Left renal cortex interstitium (tissue), 4 donors: ENCODE measurements around the gene SURF6. TPM values are rescaled to one million over a fixed set of nuclear protein-coding genes. Genes with fewer than 3 reads are reported as not detected.
"Not testable (repeated sequence)": the region's sequence is repeated elsewhere in the genome, so short reads cannot be mapped to it uniquely, and the experiment has no call there.

Experiments
- DNase-seq, 4 donors: peaks; one replicate each; pipeline ENCODE4 v3.0.0-alpha.2; 2013; ENCODE audit warnings: low read depth in 4 of 4, low spot score in 2 of 4, missing footprints in 1 of 4
- polyA plus RNA-seq, 4 donors: library from polyadenylated mRNA; unstranded; fragments of 120-200 nt; gene quantifications; one replicate each; pipeline ENCODE4 v1.2.1, GENCODE V29; 2013; ENCODE audit not compliant: insufficient read length in 4 of 4

The SURF6 gene
- polyA plus RNA-seq, 4 donors = 27.2 to 38.2 (median 32.2) TPM

DNA sequence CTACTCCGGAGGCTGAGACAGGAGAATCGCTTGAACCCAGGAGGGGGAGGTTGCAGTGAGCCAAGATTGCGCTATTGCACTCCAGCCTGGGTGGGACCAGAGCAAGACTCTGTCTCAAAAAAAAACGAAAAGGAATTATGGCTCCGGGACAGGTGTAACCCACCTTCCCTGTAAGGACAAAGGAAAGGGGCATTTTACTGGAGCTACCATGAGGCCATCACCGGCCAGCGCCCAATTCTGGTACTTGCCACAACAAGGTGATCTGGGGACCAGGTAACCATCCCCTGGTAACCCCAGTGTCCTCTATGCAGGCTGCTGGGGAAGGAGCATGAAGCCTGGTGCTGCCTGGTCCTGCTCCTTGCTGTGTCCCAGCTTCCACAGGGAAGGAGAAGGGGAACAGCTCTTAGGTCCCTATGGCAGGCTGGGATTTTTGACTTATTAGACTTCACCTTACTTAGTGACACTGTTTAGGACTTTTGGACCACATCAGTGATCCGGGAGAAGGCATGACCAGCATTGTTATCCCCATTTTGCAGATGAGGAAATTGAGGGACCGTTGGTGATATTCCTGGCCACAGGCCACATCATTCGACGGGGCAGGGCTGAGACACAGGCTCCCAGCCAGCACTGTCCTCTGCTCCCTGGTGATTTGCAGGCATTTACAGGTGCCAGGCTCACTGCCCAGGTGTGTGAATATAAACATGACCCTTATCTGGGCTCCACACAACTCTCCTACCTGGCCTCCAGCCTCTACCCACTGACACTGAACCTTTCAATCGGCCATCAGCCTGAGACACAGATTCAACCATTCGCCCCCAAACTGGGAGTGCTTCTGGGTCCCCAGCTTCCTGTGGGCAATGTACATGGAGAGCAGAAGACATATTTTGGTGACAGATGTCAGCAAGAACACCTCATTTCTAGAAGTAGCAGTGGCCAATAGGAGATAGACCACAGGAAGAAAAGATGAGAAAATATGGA, 34.4 kb downstream of the SURF6 start:
- no peak for DNase-seq

DNA sequence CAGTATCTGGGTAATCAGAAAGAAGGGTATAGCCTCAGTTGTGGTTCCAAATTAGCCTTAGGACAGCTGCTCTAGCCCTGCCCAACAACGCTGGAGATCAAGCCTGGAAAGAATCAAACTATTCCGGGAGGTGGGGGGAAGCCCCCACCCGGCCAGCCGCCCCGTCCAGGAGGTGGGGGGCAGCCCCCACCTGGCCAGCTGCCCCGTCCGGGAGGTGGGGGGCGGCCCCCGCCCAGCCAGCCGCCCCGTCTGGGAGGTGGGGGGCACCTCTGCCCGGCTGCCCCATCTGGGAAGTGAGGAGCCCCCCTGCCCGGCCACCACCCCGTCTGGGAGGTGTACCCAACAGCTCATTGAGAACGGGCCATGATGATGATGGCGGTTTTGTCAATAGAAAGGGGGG, 36.0 kb downstream of the SURF6 start:
- DNase-seq = not testable (repeated sequence)

DNA sequence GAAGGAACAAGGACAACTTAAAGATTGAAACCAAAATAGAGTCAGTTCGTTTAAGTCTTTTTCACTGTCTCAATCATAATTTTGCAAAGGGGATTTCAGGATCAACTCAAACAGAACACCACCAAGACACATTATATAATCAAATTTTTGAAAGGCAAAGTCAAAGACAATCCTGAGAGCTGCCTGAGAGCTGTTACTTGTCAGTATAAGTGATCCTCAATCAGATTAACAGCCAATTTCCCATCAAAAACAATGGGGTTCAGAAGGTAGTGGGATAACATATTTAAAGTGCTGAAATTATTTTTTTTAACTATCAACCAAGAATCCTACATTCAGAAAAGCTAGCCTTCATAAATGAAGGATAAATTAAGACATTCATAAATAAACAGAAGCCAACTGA, 41.7 kb downstream of the SURF6 start:
- DNase-seq = no peak

DNA sequence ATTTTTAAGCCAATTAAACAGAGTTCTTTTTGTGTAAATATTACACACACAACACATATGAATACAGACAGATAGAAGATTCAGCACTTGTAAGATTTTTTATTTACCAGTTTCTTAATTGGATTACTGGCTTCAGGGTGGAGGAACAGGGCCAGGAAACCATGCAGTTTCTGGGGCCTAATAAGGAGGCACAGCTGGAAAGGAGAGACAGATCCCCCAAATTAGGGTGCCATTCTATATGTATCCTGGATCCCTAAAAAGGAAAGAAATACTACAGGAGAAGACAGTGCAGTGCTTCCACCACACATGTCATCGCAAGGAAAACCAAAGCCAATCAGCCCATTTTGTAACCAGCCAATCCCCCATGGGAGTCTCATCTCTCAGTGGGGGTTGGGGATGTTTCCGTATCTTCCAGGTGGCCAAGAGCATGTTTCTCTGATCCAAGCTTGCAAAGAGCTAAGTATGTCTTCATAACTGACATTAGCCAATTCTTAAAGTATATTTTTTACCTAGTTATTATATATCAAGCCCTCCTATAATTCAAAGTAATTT, 45.2 kb downstream of the SURF6 start:
- no peak for DNase-seq

DNA sequence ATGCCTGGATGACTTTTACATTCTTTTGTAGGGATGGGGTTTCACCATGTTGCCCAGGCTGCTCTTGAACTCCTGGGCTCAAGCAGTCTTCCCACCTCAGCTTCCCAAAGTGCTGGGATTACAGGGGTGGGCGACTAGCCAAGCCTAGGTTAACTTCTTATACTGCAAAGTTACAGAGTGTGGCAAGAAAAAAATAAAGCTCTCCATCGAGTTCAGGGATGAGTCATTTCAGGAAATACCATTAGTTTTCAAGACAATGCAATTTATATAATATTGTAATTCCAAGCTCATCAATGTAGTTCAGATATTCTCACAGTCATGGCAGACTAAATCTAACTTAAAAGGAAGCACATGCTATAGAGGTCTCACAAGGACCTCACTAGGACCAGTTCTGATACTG, 49.5 kb downstream of the SURF6 start:
- no peak for DNase-seq

DNA sequence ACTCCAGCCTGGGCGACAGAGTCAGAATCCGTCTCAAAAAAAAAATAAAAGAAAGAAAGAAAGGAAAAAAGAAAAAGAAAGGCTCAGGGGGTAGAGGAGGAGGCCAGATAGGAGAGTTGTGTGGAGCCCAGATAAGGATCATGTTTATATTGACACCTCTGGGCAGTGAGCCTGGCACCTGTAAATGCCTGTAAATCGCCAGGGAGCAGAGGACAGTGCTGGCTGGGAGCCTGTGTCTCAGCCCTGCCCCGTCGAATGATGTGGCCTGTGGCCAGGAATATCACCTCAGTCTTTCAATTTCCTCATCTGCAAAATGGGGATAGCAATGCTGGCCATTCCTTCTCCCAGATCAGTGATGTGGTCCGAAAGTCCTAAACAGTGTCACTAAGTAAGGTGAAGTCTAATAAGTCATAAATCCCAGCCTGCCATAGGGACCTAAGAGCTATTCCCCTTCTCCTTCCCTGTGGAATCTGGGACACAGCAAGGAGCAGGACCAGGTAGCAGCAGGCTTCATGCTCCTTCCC, 50.7 kb downstream of the SURF6 start:
- DNase-seq = no peak

DNA sequence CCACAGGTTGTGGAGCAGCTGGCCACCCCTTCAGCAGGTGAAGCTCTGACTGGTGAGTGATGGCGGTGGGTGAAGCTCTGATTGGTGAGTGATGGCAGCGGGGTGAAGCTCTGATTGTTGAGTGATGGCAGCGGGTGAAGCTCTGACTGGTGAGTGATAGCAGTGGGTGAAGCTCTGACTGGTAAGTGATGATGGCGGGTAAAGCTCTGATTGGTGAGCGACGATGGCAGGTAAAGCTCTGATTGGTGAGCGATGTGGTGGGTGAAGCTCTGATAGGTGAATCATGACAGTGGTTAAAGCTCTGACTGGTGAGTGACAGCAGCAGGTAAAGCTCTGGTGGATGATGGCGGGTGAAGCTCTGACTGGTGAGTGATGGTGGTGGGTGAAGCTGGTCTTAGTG, 51.6 kb downstream of the SURF6 start:
- DNase-seq = no peak

DNA sequence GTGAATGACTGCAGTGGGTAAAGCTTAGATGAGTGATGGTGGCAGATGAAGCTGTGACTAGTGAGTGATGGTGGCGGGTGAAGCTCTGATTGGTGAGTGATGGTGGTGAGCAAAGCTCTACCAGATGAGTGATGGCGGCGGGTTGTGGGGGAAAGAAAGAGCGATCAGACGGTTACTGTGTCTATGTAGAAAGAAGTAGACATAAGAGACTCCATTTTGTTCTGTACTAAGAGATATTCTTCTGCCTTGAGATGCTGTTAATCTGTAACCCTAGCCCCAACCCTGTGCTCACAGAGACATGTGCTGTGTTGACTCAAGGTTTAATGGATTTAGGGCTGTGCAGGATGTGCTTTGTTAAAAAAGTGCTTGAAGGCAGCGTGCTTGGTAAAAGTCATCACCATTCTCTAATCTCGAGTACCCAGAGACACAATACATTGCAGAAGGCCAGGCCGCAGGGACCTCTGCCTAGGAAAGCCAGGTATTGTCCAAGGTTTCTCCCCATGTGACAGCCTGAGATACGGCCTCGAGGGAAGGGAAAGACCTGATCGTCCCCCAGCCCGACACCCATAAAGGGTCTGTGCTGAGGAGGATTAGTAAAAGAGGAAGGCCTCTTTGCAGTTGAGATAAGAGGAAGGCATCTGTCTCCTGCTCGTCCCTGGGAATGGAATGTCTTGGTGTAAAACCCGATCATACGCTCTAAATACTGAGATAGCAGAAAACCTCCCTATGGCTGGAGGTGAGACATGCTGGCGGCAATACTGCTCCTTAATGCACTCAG, 52.5 kb downstream of the SURF6 start:
- DNase-seq = not testable (repeated sequence)

DNA sequence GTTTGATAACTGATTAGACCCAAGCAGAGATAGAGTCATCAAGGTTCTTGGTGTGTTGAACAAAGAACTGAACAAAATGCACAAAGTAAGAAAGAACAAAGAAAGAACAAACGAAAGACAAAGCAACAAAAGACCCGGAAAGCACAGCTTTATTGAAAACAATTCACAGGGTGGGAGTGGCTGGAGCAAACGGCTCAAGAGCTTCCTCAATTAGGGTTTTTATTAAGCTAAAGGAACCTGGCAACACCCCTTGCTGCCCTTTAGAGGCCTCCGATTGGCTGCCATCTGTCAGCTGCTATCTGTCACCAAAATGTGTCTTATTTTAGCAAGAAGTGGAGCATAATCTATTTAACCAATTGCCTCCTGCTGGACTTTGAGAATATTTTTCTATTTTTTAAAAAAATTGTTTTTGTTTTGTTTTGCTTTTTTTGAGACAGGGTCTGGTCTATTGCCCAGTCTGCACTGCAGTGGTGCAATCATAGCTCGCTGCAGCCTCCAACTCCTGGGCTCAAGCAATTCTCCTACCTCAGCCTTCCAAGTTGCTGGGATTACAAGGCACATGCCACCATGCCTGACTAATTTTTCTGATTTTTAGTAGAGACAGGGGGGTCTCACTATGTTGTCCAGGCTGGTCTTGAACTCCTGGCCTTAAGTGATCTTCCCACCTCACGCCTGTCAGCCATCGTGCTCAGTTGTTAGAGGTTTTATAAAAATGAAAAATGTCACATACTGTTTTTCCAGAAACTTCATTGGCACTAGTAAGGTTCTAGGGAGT, 53.3 kb downstream of the SURF6 start:
- no peak for DNase-seq

DNA sequence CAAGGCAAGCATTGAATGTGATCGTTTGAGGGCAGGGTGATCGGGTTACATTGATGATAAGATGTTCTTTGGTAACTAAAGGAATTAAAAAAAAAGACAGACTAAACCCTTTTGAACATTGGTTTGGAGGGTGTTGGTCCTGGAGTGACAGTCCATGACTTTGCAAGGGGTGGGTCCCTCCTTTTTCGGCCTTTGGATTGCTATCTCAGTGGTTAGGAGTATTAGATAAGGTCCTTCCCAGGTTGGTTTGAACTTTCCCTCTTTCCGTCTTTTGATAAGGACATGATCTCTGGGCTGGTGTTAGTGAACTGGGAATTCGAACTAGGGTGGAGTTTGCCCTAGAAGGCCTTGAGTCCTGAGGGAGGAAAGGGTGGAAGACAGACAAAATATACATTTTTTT, 55.6 kb downstream of the SURF6 start:
- DNase-seq = no peak

Other genes with a start within 250 kb of the SURF6 start
- gene RALGDS, start 214.9 kb downstream of the SURF6 start, polyA plus RNA-seq = 10 to 100 TPM; 32.2 to 47.1 (median 33.5) TPM
- gene GBGT1, start 172.3 kb downstream of the SURF6 start, polyA plus RNA-seq = 1 to 10 TPM; 1.9 to 3.1 (median 2.8) TPM
- under 1 TPM in 3 of 4 donors, not detected in 1; 0.17 to 0.28 (median 0.22) TPM for gene OBP2B, start 126.9 kb downstream of the SURF6 start, polyA plus RNA-seq
- 10 to 100 TPM; 13.2 to 32.8 (median 18.4) TPM for gene ABO, start 61.0 kb downstream of the SURF6 start, polyA plus RNA-seq
- gene MED22, start 11.9 kb upstream of the SURF6 start, polyA plus RNA-seq = 10 to 100 TPM; 25.7 to 34.8 (median 30.6) TPM
- gene RPL7A, start 12.0 kb upstream of the SURF6 start, polyA plus RNA-seq = 1,000 to 10,000 TPM; 2,281 to 2,842 (median 2,604) TPM
- 10 to 100 TPM; 34.5 to 46.9 (median 43.5) TPM for gene SURF1, start 20.3 kb upstream of the SURF6 start, polyA plus RNA-seq
- 10 to 100 TPM; 21.6 to 28.6 (median 24.5) TPM for gene SURF2, start 20.4 kb upstream of the SURF6 start, polyA plus RNA-seq
- gene SURF4, start 39.9 kb upstream of the SURF6 start, polyA plus RNA-seq = 100 to 1,000 TPM; 161 to 180 (median 171) TPM
- gene STKLD1, start 40.2 kb upstream of the SURF6 start, polyA plus RNA-seq = 1 to 10 TPM; 3.1 to 6.4 (median 4.8) TPM
- gene REXO4, start 81.8 kb upstream of the SURF6 start, polyA plus RNA-seq = 10 to 100 TPM; 27.7 to 33.4 (median 32.5) TPM
- gene ADAMTS13, start 86.2 kb upstream of the SURF6 start, polyA plus RNA-seq = 10 to 100 TPM in 2 of 4 donors, 1 to 10 TPM in 2; 6.1 to 14.4 (median 11.7) TPM
- 10 to 100 TPM; 24.9 to 40.7 (median 33.4) TPM for gene CACFD1, start 123.8 kb upstream of the SURF6 start, polyA plus RNA-seq
- gene SLC2A6, start 142.9 kb upstream of the SURF6 start, polyA plus RNA-seq = 1 to 10 TPM in 3 of 4 donors, under 1 TPM in 1; 0.93 to 1.7 (median 1.7) TPM
- not detected for gene MYMK, start 188.8 kb upstream of the SURF6 start, polyA plus RNA-seq
- gene ADAMTSL2, start 198.5 kb upstream of the SURF6 start, polyA plus RNA-seq = 1 to 10 TPM; 1.5 to 2.8 (median 2.2) TPM